WTC11 (cell line): ENCODE measurements around the gene OR2T35. TPM values are rescaled to one million over a fixed set of nuclear protein-coding genes. Genes with fewer than 3 reads are reported as not detected.

Source experiments
- total RNA-seq: library from RNA; stranded (reverse); gene quantifications from 3 replicates; pipeline ENCODE4 v1.2.3, GENCODE V29; 2021

The OR2T35 gene
- total RNA-seq, 1 experiment from 2014 or later, result not detected

Other genes with a start within 250 kb of the OR2T35 start
- gene OR2T1, start 242.2 kb downstream of the OR2T35 start, total RNA-seq, result not detected in 3 replicates
- not detected in 3 replicates for gene OR2T2, start 199.6 kb downstream of the OR2T35 start, total RNA-seq
- gene OR2T3, start 171.9 kb downstream of the OR2T35 start, total RNA-seq, result not detected in 3 replicates
- gene OR2T5, start 156.7 kb downstream of the OR2T35 start, total RNA-seq, result not detected in 3 replicates
- gene OR2G6, start 137.2 kb downstream of the OR2T35 start, total RNA-seq, result not detected in 3 replicates
- not detected in 3 replicates for gene OR2T29, start 82.5 kb downstream of the OR2T35 start, total RNA-seq
- not detected in 3 replicates for gene OR2T34, start 70.5 kb downstream of the OR2T35 start, total RNA-seq
- gene OR2T10, start 47.6 kb downstream of the OR2T35 start, total RNA-seq, result not detected in 3 replicates
- not detected in 3 replicates for gene OR2T11, start 10.2 kb downstream of the OR2T35 start, total RNA-seq
- not detected in 3 replicates for gene OR2T27, start 10.2 kb upstream of the OR2T35 start, total RNA-seq
- gene OR14I1, start 57.5 kb upstream of the OR2T35 start, total RNA-seq, result not detected in 3 replicates
- gene LYPD8, start 110.5 kb upstream of the OR2T35 start, total RNA-seq, result not detected in 3 replicates
- 28.3 to 32.9 TPM (median 28.3 TPM) in 3 replicates for gene SH3BP5L, start 180.6 kb upstream of the OR2T35 start, total RNA-seq
- gene ZNF672, start 192.9 kb upstream of the OR2T35 start, total RNA-seq, result 34.1 to 37.9 TPM (median 34.6 TPM) in 3 replicates
- gene ZNF692, start 213.8 kb upstream of the OR2T35 start, total RNA-seq, result 50.7 to 59.1 TPM (median 56.0 TPM) in 3 replicates